ENCODE measurements around the gene LCLAT1. TPM values are rescaled to one million over a fixed set of nuclear protein-coding genes. Genes with fewer than 3 reads are reported as not detected.

LCLAT1 gene
- polyA plus RNA-seq, 2 of the 4 experiments (the other 2 are of a cell fraction): 19.5 to 71.0 TPM

- no peaks in the 10 kb centered on the region for H3K9me3 ChIP-seq
- no peak for DNase-seq (ENCODE audit: low read depth in 1 of 2, low spot score in 1 of 2)
- TF ChIP-seq TFCP2L1 (CRISPR knock-in tag; IDR thresholded peaks at IDR 0.05) (no peak), ELK1 (IDR thresholded peaks at IDR 0.05; ENCODE audit: low read depth, low read length) (no peak), MAFK (IDR thresholded peaks at IDR 0.05; ENCODE audit: partially characterized antibody) (no peak), HEYL (CRISPR knock-in tag; IDR thresholded peaks at IDR 0.05) (no peak), HDAC2 (IDR thresholded peaks at IDR 0.05) (no peak), POLR2A (IDR thresholded peaks at IDR 0.05; ENCODE audit: low read length) (no peak), CEBPB (IDR thresholded peaks at IDR 0.05) (no peak), CBX8 (IDR thresholded peaks at IDR 0.05) (no peak), RNF2 (IDR thresholded peaks at IDR 0.05; ENCODE audit: borderline replicate concordance, low read depth) (no peak)
- TF ChIP-seq, protein P1, sequence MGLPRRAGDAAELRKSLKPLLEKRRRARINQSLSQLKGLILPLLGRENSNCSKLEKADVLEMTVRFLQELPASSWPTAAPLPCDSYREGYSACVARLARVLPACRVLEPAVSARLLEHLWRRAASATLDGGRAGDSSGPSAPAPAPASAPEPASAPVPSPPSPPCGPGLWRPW (IDR thresholded peaks at IDR 0.05): no peak
- TF ChIP-seq, protein P2, sequence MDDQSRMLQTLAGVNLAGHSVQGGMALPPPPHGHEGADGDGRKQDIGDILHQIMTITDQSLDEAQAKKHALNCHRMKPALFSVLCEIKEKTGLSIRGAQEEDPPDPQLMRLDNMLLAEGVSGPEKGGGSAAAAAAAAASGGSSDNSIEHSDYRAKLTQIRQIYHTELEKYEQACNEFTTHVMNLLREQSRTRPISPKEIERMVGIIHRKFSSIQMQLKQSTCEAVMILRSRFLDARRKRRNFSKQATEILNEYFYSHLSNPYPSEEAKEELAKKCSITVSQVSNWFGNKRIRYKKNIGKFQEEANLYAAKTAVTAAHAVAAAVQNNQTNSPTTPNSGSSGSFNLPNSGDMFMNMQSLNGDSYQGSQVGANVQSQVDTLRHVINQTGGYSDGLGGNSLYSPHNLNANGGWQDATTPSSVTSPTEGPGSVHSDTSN (IDR thresholded peaks at IDR 0.05): no peak
- TF ChIP-seq, protein P3, sequence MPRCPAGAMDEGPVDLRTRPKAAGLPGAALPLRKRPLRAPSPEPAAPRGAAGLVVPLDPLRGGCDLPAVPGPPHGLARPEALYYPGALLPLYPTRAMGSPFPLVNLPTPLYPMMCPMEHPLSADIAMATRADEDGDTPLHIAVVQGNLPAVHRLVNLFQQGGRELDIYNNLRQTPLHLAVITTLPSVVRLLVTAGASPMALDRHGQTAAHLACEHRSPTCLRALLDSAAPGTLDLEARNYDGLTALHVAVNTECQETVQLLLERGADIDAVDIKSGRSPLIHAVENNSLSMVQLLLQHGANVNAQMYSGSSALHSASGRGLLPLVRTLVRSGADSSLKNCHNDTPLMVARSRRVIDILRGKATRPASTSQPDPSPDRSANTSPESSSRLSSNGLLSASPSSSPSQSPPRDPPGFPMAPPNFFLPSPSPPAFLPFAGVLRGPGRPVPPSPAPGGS (IDR thresholded peaks at IDR 0.05): no peak
- WGBS (ENCODE audit: missing lambda C conversion rate): 85% methylated on average over 4 of the region's 4 CpGs
- H3K27ac ChIP-seq: no peak overlapping the region
- FAIRE-seq: no peak
- H3K4me3 ChIP-seq: no peak overlapping the region
- H3K4me1 ChIP-seq: no peaks in the 10 kb centered on the region
- ATAC-seq: no peak
- ChIA-PET POLR2A (interaction anchor here (1.2 kb wide), 1 partner anchor 458 kb away, joined by 6 read pairs; no protein-coding TSS in a partner anchor), CTCF (interaction anchor here (0.6 to 13.6 kb wide), 6 partner anchors 21 to 524 kb away, joined by 3 to 191 read pairs (median 4); no protein-coding TSS in a partner anchor)
- no peak overlapping the region for H3K4me2 ChIP-seq
These were observed 241.9 kb downstream of the LCLAT1 start for GRCh38 chr2:30688956-30689401.

DNA sequence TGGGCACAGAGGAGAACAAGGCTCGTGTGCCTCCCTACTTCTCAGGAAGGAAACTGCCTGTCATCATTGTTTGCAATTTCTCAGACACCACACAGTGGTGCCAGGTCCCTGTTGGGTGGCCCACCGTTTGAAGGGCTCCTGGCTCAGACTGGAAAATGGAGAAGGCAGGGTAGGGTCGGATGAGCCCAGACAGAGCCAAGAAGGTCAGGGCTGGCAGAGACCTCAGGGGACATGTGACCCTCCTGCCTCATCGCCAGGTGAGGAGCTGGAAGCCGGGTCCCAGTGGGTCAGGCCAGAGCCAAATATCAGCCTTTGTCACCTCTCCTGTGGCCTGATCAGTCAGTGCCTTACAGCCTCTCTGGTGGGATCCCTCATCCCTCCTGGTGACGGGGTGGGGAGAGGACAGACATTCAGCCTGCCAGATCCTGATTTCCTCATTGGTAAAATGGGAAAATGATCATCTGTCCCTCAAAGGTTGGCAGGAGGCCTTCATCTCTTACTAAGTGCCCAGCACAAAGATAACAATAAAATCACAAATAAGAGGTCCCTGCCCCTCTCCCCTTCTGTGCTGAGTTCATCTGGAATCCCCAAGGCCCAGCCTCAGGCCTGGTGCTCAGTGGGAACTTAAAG is 242.6 kb downstream of the LCLAT1 start:
- Histone ChIP-seq H3K4me2 (no peak overlapping the region), H3K27ac (no peak overlapping the region), H3K9me3 (no peaks in the 10 kb centered on the region), H3K4me3 (no peak overlapping the region), H3K4me1 (no peaks in the 10 kb centered on the region)
- no peak for TF ChIP-seq KDM1A (IDR thresholded peaks at IDR 0.05; ENCODE audit: low read depth)
- TF ChIP-seq EHMT2 (IDR thresholded peaks at IDR 0.05; ENCODE audit: low read depth): no peak
- no peak for TF ChIP-seq REST (IDR thresholded peaks at IDR 0.05)
- TF ChIP-seq EHF (CRISPR knock-in tag; IDR thresholded peaks at IDR 0.05): no peak
- no peak for TF ChIP-seq FOSL2 (IDR thresholded peaks at IDR 0.05)
- TF ChIP-seq FOSL2 (CRISPR knock-in tag; IDR thresholded peaks at IDR 0.05): no peak
- TF ChIP-seq POLR2AphosphoS2 (conservative IDR thresholded peaks at IDR 0.05; ENCODE audit: low read length): no peak
- TF ChIP-seq CBX2 (IDR thresholded peaks at IDR 0.05; ENCODE audit: borderline replicate concordance, low read depth): no peak
- no peak for TF ChIP-seq TFCP2L1 (CRISPR knock-in tag; IDR thresholded peaks at IDR 0.05)
- no peak for TF ChIP-seq SREBF2 (IDR thresholded peaks at IDR 0.05)
- TF ChIP-seq TP53 (CRISPR knock-in tag; IDR thresholded peaks at IDR 0.05): no peak
- TF ChIP-seq KDM5A (IDR thresholded peaks at IDR 0.05): no peak
- no peak for TF ChIP-seq GATA3 (IDR thresholded peaks at IDR 0.05; ENCODE audit: borderline replicate concordance)
- TF ChIP-seq RNF2 (IDR thresholded peaks at IDR 0.05; ENCODE audit: borderline replicate concordance, low read depth): no peak
- no peak for FAIRE-seq
- no peak for ATAC-seq
- CTCF ChIA-PET: interaction anchor here (0.6 to 13.6 kb wide), 2 partner anchors 20 to 75 kb away, joined by 3 to 191 read pairs; no protein-coding TSS in a partner anchor
- no peak for DNase-seq (ENCODE audit: low read depth in 1 of 2, low spot score in 1 of 2)
- POLR2A ChIA-PET: no interaction called here
- WGBS (ENCODE audit: missing lambda C conversion rate): 67% methylated on average over 6 of the region's 6 CpGs
